C4-2B (cell line): ENCODE measurements around the gene ARRB1.
"Not testable (repeated sequence)": the region's sequence is repeated elsewhere in the genome, so short reads cannot be mapped to it uniquely, and the experiment has no call there.

Source experiments
- H3K27ac ChIP-seq: fragments of 450-650 bp; 2 replicates; pipeline ENCODE4 v1.5.1; 2017
- ZFX ChIP-seq: fragments of 450-650 bp; IDR thresholded peaks from 2 replicates; pipeline ENCODE4 v1.6.1; 2017
- TF ChIP-seq, protein P1 (sequence below): fragments of 450-650 bp; conservative IDR thresholded peaks from 2 replicates; pipeline ENCODE4 v1.5.1; 2017; ENCODE audit warnings: mild to moderate bottlenecking

ARRB1 gene

GRCh38 chr11:75307058-75307457, 44.4 kb downstream of the ARRB1 start:
- H3K27ac ChIP-seq, result peak overlapping the region; percentile 69
- TF ChIP-seq ZFX, result no peak
- TF ChIP-seq, protein P1, sequence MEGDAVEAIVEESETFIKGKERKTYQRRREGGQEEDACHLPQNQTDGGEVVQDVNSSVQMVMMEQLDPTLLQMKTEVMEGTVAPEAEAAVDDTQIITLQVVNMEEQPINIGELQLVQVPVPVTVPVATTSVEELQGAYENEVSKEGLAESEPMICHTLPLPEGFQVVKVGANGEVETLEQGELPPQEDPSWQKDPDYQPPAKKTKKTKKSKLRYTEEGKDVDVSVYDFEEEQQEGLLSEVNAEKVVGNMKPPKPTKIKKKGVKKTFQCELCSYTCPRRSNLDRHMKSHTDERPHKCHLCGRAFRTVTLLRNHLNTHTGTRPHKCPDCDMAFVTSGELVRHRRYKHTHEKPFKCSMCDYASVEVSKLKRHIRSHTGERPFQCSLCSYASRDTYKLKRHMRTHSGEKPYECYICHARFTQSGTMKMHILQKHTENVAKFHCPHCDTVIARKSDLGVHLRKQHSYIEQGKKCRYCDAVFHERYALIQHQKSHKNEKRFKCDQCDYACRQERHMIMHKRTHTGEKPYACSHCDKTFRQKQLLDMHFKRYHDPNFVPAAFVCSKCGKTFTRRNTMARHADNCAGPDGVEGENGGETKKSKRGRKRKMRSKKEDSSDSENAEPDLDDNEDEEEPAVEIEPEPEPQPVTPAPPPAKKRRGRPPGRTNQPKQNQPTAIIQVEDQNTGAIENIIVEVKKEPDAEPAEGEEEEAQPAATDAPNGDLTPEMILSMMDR, result no peak

- no peak overlapping the region for H3K27ac ChIP-seq
- TF ChIP-seq, protein P1, result no peak
- no peak for TF ChIP-seq ZFX
These were observed 44.9 kb downstream of the ARRB1 start for GRCh38 chr11:75306529-75306928.

DNA sequence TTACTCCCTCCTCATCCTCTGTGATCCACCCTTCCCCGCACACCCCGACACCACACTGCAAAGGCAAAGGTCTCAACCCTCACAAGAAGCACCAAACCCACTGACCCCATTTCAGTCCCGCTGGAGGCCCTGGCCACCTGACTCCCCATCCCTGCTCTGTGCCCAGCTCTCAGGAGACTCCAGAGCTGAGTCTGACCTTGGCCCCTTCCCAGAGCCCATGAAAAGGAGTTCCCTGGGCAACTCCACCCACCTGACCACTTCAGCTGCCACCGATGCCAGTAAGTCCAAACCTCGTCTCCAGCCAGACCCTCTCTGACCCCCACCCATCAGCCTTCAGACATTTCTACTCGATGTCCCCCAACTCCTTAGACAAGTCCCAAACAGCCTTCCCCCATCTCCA, 45.5 kb downstream of the ARRB1 start:
- TF ChIP-seq ZFX, result no peak
- TF ChIP-seq, protein P1, result no peak
- no peak overlapping the region for H3K27ac ChIP-seq

DNA sequence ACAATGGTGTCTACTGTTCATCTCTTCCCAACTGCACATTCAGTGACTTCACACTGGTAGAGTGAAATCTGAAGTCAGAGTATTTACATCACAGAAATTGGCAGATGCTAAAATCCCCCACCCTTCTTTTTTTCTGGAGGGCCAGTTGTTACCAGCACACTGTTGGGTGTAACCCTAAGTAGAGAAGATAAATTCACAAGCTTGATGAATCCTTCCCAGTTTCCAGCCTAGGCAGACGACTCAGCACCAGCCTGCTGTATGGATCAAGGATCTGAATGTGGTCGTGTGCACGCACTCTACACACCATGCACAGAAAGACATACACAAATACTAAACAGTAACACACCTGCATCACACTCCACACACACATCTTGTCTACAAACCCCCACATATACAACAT, 46.0 kb downstream of the ARRB1 start:
- H3K27ac ChIP-seq, result no peak overlapping the region
- no peak for TF ChIP-seq ZFX
- TF ChIP-seq, protein P1, result no peak

DNA sequence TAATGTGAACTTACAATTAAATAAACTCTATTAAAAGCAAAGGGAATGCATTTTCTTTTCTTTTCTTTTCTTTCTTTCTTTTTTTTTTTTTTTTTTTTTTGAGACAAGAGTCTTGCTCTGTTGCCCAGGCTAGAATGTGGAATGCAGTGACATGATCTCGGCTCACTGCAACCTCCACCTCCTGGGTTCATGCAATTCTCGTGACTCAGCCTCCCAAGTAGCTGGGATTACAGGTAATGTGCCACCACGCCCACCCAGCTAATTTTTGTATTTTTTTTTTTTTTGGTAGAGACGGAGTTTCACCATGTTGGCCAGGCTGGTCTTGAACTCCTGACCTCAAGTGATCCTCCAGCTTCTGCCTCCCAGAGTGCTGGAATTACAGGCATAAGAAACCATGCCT, 46.5 kb downstream of the ARRB1 start:
- H3K27ac ChIP-seq, result not testable (repeated sequence)

- H3K27ac ChIP-seq, result no peak overlapping the region
- no peak for TF ChIP-seq ZFX
- TF ChIP-seq, protein P1, result no peak
These were observed 47.8 kb downstream of the ARRB1 start for GRCh38 chr11:75303544-75304224.

DNA sequence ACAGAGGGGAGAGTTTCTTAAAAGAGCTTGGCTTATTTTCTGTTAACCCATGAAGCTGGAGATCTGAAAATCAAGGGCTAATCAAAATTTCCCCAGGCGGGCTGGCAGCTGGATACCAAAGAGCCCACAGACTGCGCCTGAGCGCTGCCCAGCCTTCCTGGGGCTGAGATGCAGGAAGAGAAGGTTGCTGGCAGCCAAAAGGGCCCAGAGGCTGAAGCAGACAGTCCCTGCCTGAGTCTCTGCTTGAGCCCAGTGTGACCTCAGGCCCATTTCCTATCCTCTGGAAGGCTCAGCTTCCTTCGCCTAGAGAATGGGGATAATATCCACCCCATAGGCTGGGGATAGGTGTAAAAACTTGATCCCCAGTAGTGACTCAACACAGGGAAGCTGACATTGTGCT, 49.1 kb downstream of the ARRB1 start:
- TF ChIP-seq, protein P1, result no peak
- no peak for TF ChIP-seq ZFX
- H3K27ac ChIP-seq, result no peak overlapping the region

GRCh38 chr11:75301601-75302345, 49.7 kb downstream of the ARRB1 start:
- no peak for TF ChIP-seq ZFX
- TF ChIP-seq, protein P1, result no peak
- no peak overlapping the region for H3K27ac ChIP-seq
